GM21423 (cell line): ENCODE measurements around the gene CIC.

Source experiments
- ATAC-seq: cut with Tn5 transposase; IDR thresholded peaks from one replicate; pipeline ENCODE4 v1.9.1; 2021; ENCODE audit warnings: mild to moderate bottlenecking, moderate library complexity; ENCODE audit not compliant: unreplicated experiment

The CIC gene

GRCh38 chr19:42275103-42275502 is 6.1 kb downstream of the CIC start:
- ATAC-seq: no peak

DNA sequence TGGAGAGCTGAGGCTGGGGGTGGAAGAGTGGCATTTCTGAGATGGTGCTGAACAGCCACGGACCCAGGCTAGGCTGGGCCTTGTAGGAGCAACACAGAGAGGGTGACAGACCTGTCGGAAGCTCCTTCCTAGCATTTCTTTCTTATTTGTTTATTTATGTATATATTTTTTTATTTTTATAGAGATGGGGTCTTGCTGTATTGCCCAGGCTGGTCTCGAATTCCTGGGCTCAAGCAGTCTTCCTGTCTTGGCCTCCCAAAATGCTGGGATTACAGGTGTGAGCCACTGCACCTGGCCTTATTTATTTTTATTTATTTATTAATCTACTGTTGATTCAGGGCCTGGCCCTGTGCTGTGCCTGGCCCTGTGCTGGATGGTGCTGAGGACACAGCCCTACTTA is 6.5 kb downstream of the CIC start:
- ATAC-seq: no peak

GRCh38 chr19:42276284-42276683 is 7.2 kb downstream of the CIC start:
- ATAC-seq: no peak

- ATAC-seq: no peak
These were observed 7.8 kb downstream of the CIC start for GRCh38 chr19:42276821-42277220.

DNA sequence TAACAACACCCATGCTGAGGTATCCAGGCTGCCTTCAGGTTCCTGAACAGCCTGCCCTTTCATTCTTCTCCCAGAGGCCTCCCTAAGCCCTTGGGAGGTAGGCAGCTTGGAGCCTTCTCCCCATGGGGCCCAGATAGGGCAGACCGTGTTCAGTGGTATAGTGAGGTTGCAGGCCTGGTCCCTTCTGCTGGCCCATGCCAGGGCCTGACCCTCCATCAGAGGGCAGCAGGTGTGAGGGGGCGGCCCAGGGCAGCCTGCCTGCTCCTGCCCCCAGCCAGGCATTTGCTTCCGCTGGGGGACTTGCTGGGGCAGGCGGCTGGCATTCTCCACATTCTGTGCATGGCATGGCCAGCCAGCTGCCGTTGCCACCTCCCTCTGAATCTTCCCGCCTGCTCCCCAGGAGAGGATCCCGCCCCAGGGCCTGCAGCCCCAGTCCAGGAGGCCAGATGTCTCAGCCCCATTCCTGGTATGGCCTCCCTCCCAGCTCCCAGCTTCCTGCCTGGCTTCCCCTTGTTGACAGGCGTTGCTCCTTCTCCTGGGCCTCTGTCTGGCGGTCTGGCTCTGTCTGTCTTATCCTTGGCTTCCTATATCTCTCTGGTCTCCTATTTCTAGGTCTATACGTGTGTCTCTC is 8.9 kb downstream of the CIC start:
- ATAC-seq: no peak

DNA sequence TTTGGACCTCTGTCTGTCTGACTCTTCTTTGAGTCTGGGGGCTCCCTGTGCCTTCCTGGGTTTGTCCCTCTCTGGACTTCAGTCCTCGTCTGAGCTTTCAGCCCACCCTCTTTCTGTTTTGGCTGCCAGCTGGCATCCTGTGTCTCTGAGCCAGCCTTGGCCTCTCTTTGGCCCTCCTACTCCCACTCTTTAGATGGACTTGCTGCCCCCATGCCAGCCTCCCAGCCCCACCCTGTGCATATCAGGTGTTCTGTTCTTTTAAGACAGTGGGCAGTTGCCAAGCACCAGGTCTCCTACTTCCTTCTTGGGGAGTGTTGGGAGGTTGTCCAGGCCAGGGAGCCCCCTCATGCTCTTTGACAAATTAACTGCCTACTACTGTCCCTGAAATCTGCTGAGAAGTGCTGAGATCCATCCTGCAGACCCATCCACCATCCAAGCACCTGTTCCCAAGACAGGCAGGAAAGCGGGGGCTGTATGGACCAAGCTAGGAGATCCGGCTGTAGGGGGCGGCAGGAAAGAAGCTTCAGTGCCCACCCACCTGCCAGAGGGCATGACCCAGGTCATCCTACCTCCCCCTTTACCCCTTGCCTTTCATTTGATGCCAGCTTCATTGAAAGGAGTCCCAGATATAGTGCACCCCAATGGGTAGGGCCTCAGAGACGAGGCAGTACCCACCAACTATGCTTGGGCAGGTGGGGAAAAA is 9.6 kb downstream of the CIC start:
- no peak for ATAC-seq

- no peak for ATAC-seq
These were observed 10.3 kb downstream of the CIC start for GRCh38 chr19:42279155-42279901.

DNA sequence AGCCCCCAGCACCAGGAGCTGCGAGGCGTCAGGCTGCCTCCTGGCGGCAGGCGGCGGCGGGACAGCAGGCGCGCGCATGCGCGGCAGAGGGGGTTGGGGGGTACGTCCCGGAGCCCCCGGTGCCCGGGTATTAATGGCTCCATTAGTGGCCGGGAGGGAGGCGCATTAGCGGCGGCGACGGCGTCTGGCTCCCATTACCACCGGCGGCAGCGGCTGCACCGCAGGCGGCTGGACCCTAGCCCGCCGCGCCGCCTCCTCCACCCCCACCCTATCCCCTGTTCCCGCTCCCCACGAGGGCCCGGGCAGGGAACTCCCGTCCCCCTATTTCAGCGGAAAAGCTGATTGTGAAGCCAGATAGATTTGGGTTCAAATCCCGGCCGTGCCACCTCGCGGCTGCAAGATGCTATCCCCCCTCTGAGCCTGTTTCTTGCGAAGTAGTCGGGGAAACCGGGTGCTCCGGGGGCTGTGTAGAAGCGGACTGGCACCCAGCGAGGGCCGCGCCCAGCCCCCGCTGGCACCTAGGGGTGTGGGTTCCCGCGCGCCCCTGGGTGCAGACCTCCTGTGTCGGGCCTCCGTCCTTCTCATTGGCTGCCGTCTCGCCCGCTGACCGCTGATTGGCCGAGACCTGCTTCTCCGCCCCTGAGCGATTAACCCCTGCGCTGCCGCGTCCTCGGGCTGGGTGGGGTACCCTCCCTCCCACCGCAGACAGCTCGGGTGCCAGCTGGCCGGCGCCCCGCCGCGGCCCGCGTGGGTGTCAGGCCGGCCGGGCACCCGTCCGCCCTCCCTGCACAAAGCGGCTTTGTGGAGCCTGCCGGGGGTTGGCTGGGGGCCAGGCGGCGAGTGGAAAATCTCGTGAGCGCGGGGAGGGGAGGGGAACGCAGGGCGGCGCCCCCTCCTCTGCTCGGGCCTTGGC is 11.1 kb downstream of the CIC start:
- ATAC-seq: peak; percentile 21

DNA sequence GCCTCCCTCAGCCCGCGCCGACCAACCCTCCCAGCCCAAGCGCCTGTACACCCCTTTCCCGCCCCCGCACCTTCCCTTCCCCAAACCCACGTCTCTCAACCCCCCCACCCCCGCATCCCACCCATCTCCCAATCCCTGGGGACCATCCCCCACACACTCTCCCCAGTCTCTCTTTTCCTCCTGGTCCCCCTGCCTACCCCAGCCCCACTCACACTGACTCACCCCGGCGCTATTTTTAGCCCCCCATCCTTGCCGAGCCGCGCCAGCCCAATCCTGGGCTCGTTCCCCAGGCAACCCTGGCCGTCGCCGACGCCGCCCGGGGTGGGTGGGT is 11.7 kb downstream of the CIC start:
- no peak for ATAC-seq

GRCh38 chr19:42281146-42281826 is 12.2 kb downstream of the CIC start:
- ATAC-seq: no peak

- ATAC-seq: no peak
These were observed 13.0 kb downstream of the CIC start for GRCh38 chr19:42281827-42282762.

- no peak for ATAC-seq
These were observed 13.8 kb downstream of the CIC start for GRCh38 chr19:42282819-42283187.

GRCh38 chr19:42283188-42284065 is 14.4 kb downstream of the CIC start:
- peak; percentile 41 for ATAC-seq

- ATAC-seq: peak; percentile 34
These were observed 15.0 kb downstream of the CIC start for GRCh38 chr19:42284066-42284501.

GRCh38 chr19:42284591-42285341 is 15.7 kb downstream of the CIC start:
- ATAC-seq: no peak

DNA sequence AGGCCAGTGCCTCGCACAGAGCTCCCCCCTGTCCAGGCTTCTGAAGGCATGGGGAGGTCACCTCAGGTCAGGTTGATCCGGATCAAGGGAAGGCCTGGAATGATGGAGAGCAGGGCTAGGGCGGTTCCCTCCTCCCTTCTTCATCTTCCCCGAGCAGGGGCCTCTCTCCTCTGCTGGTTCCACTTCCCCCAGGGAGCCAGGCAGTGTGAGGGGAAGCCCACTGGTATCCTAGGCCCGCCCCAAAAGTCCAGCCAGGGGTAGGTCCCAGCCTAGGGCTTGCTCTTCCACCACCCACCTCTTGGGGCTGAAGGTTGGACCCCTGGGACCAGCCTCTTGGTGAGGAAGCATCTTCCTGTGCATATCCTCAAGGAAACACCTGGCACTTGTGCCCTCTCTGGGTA is 16.5 kb downstream of the CIC start:
- ATAC-seq: no peak

DNA sequence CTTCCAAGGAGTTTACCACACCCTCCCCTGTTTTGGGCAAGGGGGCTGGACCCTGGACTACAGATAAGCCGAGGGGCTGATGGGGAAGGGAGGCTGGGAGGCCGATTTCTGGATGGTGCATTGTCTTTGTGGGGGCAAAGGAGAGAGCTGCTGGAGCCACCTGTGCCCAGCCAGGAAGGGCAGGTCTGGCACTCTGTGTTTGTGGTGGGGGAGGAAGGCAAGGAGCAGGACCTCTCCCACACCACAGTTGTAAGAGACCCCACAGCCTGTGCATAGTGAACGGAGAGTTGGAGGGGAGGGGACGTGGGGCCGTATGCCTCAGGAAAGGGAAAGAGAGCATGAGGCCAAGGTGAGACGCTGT is 16.9 kb downstream of the CIC start:
- no peak for ATAC-seq
